Activated effector memory CD4-positive, alpha-beta T cell treated with Interleukin-2 at 50 U/mL for 16 hours (primary cell): ENCODE measurements around the gene SPPL2C.

Experiments
- DNase-seq: peaks from one replicate; pipeline ENCODE4 v3.0.0-alpha.2; 2020

The SPPL2C gene

GRCh38 chr17:45833920-45834319 is 10.8 kb upstream of the SPPL2C start:
- no peak for DNase-seq

DNA sequence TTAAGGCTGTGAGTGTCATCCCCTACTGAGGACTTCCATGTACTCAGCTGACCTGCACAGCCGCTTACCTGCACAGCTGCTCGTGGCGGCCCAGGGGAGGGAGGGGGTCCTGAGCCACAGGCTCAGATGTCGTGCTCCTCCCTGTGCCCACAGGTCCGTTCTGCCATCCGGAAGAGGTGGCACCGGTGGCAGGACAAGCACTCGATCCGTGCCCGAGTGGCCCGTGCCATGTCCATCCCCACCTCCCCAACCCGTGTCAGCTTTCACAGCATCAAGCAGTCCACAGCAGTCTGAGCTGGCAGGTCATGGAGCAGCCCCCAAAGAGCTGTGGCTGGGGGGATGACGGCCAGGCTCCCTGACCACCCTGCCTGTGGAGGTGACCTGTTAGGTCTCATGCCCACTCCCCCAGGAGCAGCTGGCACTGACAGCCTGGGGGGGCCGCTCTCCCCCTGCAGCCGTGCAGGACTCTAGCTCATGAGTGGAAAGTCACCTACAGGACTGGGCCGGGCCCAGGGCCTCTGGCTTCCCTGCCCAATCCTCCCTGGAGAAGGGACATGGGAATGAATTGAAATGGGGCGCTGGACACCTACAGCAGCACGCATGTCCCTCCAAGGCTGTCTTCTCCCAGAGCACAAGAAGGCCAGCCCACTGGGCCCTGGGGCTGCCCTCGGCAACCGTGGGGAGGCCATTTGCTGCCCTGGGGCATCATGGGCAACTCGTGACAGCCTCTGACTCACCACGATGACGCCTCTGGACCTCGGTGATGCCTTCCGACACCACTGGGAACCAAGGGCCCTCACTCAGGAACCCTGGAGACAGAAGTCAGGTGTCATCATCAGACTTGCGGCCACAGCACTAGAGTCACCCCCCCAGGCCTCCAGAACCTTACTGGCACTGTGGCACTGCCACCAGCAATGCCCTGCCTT is 9.9 kb upstream of the SPPL2C start:
- DNase-seq: no peak

DNA sequence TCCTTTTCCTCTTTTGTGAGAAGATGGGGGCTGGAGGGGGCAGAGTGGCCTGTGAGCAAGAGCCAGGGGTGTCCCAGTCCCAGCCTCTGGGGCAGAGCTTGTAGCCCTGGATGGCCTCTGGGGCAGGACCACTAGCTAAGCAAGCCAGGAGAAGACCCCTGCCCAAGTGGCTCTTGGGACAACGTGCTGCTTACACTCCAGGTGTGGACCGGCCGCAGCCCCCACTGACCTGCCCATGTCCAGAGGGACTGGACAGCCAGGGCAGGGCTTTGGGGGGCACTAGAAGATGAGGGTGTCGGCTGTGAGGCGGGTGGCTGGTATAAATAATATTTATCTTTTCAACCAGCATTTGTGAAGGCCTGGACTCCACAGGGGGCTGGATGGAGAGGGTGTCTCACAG is 9.2 kb upstream of the SPPL2C start:
- DNase-seq: no peak

GRCh38 chr17:45836047-45837044 is 8.3 kb upstream of the SPPL2C start:
- no peak for DNase-seq

DNA sequence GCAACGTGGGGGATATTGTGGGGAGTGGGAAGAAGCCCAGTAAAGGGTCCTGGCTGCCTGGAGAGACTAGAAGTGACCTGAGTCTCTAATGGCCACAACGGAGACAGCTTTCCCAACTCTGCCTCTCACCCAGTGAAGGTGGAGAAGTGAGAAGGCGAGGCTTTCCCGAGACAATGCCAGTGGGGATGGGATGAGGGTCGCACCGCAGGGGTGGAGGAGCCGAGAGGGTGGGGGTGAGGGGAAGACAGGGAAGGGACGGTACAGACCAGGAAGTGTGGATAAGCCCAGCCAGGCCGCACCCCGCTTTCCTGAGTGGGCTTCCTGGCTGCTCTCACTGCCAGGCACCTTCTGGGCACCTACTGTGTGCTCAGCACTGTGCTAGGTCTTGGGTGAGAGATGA is 7.5 kb upstream of the SPPL2C start:
- DNase-seq: no peak

GRCh38 chr17:45837603-45838002 is 7.1 kb upstream of the SPPL2C start:
- DNase-seq: no peak

GRCh38 chr17:45838751-45839295 is 5.9 kb upstream of the SPPL2C start:
- no peak for DNase-seq

GRCh38 chr17:45839442-45839841 is 5.2 kb upstream of the SPPL2C start:
- DNase-seq: no peak

DNA sequence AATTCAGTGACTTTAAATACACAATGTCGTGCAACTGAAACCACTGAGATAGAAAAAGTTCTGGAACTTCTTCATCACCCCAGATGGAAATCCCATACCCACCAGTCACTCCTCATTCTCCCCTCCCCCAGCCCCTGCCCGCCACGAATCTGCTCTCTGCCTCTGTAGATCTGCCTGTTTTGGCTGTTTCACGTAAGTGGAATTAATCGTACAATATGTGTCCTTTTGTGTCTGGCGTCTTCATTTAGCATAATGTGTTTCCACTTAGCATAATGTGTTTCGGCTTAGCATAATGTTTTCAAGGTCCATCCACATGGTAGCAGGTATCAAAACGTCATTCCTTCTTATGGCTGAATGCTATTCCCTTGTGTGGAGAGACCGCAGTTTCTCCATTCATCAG is 3.5 kb upstream of the SPPL2C start:
- DNase-seq: no peak

DNA sequence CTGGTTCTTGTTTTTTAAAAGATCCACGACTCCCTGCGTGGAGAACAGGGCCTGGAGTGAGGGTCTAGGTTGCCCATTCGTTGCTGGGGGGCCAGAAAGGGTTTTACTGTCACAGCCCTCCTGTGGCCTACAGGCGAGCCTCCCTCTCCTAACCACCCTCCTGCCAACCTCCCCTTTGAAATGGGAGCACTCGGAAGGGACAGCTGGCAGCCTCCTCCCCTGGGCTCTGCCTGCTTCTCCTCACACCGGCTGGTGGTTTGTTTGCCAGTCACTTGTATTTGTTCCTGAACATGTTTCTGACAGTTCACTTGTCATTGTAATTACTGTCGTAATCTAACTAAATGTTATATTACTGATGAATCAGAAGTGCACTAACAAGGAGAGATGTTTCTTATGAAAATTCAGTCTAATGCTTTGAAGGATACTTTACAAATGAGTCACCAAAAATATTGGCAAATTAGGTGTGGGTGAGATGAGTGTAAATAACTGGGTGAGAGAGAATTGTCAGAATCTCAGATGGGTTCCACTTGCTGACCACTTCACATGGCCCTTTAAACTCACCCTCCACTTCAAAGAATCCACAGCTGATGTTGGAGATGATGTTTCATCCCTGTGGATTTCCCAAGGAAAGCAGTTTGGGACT is 2.7 kb upstream of the SPPL2C start:
- no peak for DNase-seq

- no peak for DNase-seq
Measured at GRCh38 chr17:45843722-45844121, 959 bp upstream of the SPPL2C start.

DNA sequence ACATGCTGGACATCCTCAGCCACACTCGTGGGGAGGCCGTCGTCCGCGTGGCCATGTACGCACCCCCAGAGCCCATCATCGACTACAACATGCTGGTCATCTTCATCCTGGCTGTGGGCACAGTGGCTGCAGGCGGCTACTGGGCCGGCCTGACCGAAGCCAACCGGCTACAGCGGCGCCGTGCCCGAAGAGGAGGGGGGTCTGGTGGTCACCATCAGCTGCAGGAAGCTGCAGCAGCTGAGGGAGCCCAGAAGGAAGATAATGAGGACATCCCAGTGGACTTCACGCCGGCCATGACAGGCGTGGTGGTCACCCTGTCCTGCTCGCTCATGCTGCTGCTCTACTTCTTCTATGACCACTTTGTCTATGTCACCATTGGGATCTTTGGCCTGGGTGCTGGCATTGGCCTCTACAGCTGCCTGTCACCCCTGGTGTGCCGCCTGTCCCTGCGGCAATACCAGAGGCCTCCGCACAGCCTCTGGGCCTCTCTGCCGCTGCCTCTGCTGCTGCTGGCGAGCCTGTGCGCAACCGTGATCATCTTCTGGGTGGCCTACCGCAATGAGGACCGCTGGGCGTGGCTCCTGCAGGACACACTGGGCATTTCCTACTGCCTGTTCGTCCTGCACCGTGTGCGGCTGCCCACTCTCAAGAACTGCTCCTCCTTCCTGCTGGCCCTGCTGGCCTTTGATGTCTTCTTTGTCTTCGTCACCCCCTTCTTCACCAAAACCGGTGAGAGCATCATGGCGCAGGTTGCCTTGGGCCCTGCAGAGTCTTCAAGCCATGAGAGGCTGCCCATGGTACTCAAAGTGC is 900 bp downstream of the SPPL2C start:
- no peak for DNase-seq

- DNase-seq: no peak
Measured at GRCh38 chr17:45846223-45846622, 1.5 kb downstream of the SPPL2C start.

DNA sequence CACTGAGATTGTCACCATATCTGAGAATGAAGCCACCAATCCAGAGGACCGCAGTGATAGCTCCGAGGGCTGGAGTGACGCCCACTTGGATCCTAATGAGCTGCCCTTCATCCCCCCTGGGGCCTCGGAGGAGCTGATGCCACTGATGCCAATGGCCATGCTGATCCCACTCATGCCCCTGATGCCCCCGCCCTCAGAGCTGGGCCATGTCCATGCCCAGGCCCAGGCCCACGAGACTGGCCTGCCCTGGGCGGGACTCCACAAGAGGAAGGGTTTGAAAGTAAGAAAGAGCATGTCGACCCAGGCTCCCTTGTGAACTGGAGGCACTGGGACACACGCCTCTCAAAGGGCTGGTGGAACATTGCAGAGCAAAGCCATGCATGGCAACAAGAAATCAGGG is 2.0 kb downstream of the SPPL2C start:
- DNase-seq: no peak

DNA sequence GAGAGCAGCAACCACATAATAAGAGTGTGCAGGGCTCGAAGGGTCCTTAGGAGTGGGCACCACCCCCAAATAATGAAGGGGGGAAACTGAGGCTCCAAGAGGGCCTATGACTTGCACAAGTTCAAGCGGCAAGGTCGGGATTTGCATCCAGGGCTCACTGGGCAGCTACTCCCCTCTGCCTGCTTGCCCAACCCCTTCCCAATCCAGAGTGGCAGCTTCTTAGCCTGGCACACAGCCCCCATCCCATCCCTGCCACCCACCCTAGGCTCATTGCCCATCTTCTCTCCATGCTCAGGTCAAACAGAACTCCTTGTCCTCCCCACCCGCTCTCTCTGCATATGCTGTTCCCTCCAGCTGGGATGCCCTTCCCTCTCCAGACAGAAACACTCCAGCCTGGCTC is 2.4 kb downstream of the SPPL2C start:
- DNase-seq: no peak

GRCh38 chr17:45847747-45848146 is 3.1 kb downstream of the SPPL2C start:
- no peak for DNase-seq

GRCh38 chr17:45848405-45848804 is 3.7 kb downstream of the SPPL2C start:
- no peak for DNase-seq

DNA sequence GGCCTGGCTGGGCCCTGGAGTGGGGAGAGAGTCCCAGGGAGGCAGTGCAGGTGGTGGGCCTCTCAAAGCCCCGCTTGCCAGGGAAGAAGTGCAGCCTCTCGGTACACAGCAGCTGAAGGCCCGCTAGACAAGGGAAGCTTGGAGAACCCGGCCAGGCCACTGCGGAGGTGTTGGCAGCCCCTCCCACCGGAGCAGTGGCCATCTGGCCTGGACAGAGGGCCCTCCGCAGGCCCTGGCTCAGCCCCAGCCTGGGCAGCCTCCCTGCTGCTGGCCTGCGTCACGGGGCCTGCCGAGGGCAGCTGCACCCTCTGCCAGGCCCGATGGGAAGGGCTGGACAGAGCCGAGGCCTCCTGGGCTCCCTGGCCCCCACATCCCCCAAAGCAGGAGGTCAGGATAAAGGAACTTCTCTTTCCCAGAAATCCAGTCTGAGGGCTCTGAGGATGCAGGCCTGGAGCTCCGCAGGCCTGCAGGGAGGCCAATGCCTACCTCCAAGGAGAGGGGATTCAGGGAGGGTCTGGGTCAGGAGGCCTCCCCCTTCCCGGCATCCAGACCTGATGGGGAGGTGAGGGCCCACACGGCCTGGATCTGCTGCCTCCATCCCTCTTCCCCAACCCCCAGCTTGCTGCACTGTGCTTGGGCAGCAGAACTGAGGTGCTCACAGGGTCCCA is 4.3 kb downstream of the SPPL2C start:
- no peak for DNase-seq

- no peak for DNase-seq
Measured at GRCh38 chr17:45849536-45849990, 4.9 kb downstream of the SPPL2C start.

- no peak for DNase-seq
Measured at GRCh38 chr17:45850011-45850410, 5.3 kb downstream of the SPPL2C start.

DNA sequence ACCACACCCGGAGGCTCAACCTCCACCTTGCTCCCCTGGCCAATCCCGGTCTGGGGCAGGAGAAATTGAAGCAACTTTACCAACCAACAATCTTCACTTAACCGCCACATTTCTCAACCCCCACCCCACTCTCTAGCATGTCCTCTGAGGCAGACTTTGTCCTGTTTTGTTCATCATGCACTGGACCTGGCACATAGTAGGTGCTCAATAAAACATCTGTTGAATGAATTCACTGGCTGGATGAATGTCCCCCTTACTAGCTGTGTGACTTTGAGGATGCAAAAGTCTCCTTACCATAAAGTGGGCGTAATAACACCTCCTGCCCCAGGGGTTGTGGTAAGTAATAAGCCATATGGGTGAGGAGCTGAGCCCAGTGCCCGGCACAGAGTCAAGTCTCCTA is 5.8 kb downstream of the SPPL2C start:
- DNase-seq: no peak
